ENCODE data around the gene TMIE.

Gene TMIE

DNA sequence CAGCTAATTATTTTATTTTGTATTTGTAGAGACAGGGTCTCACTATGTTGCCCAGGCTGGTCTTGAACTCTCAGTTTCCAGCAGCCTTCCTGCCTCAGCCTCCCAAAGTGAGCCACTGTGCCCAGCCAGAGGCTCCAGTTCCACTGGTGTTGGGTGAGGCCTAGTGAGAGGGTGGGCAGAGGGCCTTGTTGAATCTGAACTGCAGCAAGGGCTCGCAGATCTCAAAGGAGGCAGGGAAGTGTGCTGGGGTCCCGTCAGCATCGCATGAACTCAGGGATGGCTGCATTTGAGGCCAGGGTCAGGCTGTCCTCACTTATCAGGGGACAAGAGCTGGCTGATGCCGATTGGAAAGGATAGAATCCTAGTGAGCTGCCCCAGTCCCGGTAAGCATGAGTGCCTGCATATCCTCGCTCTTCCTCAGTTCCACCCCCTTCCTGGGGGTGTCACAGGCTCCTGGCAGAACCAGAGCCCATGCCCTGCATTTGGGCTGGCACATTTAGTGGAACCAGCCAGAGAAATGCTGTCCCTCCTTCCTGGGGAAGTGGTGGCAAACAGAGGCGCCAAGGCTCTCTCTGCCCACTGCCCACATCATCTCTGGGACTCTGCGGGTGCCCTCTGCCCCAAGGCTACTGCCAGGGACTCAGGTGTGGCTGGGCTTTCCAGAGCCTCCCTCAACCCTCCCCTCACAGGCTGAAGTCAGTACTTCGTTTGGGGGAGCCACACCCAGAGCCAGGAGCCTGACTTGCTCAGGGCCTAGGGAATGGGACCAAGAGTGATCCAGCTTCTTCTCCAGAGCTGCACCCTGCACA lies 31.8 kb upstream of the TMIE start:
- no peak for DNase-seq (ENCODE audit: low read depth)
- TF ChIP-seq, protein P1, sequence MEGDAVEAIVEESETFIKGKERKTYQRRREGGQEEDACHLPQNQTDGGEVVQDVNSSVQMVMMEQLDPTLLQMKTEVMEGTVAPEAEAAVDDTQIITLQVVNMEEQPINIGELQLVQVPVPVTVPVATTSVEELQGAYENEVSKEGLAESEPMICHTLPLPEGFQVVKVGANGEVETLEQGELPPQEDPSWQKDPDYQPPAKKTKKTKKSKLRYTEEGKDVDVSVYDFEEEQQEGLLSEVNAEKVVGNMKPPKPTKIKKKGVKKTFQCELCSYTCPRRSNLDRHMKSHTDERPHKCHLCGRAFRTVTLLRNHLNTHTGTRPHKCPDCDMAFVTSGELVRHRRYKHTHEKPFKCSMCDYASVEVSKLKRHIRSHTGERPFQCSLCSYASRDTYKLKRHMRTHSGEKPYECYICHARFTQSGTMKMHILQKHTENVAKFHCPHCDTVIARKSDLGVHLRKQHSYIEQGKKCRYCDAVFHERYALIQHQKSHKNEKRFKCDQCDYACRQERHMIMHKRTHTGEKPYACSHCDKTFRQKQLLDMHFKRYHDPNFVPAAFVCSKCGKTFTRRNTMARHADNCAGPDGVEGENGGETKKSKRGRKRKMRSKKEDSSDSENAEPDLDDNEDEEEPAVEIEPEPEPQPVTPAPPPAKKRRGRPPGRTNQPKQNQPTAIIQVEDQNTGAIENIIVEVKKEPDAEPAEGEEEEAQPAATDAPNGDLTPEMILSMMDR (IDR thresholded peaks at IDR 0.05; ENCODE audit: control insufficient read depth, insufficient read depth, low read depth, low read length, missing control alignments), result no peak
- no peak overlapping the region for H3K4me3 ChIP-seq (ENCODE audit: control insufficient read depth, low read depth, low read length)

DNA sequence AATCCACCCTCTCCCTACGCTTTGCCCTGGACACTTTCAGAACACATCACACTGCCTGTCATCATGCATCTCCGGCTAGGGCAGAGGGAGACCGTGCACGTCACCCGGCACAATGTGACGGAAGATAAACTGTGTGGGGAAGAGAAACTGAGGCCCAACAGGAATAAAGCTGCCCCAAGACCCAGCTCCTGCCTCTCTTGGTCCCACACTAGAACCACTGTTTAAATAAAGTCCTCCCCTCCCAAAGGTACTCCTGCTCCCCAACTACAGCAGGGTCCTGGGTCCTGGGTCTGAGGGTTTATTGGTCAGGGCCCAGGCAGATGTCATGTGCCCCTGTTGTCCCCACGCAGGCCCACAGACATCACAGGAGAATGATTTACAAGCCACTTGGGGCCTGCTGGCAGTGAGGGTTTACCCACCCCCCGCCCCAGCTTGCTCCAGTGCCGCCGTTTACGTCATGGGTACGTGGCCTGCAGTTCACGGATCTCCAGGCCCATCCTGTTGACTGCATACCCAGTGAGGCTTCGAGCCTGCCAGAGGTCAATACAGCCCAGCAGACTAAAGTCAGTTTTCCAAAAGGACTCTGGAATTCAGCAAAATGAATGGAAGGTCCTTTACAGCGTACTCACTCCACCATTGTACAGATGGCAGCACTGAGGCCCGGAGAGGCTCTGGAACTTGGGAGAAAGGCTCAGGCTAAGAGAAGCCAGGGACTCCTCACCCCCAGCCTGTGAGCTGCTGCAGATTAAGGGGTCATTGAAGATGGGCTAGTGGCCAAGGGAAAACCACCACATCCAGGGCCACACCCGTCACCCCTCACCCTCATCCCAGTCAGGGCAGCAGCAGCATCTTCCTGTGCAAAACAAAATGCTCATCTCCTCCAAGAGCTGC lies 30.9 kb upstream of the TMIE start:
- TF ChIP-seq, protein P1 (IDR thresholded peaks at IDR 0.05; ENCODE audit: control insufficient read depth, insufficient read depth, low read depth, low read length, missing control alignments), result no peak
- DNase-seq (ENCODE audit: low read depth), result no peak
- H3K4me3 ChIP-seq (ENCODE audit: control insufficient read depth, low read depth, low read length), result no peak overlapping the region

DNA sequence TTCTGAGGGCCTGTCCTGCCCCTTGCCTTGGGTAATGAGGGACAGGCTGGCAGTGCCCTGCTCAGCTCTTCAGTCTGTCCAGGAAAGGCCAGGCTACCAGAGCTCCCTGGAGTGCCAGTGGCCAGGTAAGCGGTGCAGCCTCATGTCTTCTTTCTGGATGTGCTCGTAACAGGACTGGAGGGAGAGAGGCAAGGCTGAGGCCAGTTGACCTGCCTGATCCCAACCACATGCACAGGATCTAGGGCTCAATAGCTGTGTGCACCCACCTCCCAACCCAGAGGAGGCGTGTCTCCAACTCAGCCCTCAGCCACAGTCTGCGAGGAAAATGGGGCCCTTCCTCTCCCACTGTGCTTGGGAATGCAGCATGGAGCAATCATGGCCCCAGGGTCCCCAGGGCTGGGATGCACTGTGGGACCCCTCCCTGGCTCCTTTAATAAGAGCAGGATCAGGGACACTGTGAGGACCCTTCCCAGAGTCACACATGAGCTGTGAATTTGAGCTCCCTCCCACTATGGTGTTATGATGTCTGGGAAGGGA lies 30.2 kb upstream of the TMIE start:
- H3K4me3 ChIP-seq (ENCODE audit: control insufficient read depth, low read depth, low read length), result no peak overlapping the region

DNA sequence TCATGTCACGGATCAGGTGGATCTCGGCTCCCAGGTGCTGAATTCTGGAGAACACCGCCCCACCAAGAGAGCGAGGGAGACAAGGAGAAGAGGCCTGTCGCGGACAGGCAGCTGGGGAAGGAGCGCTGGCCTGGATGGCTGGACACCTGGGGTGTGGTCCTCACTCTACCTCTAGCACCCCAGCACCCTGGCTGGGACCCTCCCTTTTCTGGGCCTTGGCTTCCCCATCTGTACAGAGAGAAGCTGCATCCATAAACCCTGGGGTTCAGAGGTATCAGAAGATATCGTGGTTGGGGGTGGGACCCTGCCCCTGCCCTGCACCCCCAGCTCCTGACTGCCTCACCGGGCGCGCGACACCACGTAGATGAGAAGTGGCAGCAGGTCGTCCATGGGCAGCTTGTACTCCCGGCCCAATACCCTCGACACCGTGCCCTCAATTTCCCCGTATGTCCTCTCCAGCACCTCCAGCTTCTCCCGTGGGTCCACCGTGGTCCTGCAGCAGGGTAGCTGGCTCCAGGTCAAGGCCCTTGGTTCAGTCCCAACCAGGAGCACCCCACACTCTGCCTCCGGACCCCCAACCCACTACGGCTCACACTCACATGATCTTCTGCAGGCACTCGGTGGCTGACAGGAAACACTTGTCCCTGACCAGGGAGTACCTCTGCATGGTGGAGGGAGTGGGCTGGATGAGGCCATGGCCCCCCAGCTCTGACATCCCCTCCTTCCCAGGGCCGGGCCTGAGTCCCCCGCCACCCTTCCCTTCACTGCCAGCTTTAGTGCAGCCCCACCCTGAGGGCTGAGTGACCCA lies 29.4 kb upstream of the TMIE start:
- DNase-seq (ENCODE audit: low read depth), result no peak
- TF ChIP-seq, protein P1 (IDR thresholded peaks at IDR 0.05; ENCODE audit: control insufficient read depth, insufficient read depth, low read depth, low read length, missing control alignments), result no peak
- no peak overlapping the region for H3K4me3 ChIP-seq (ENCODE audit: control insufficient read depth, low read depth, low read length)

More for the DNA sequence above, 30.2 kb upstream of the TMIE start:
- no peak for DNase-seq (ENCODE audit: low read depth)
- TF ChIP-seq, protein P1 (IDR thresholded peaks at IDR 0.05; ENCODE audit: control insufficient read depth, insufficient read depth, low read depth, low read length, missing control alignments), result no peak

DNA sequence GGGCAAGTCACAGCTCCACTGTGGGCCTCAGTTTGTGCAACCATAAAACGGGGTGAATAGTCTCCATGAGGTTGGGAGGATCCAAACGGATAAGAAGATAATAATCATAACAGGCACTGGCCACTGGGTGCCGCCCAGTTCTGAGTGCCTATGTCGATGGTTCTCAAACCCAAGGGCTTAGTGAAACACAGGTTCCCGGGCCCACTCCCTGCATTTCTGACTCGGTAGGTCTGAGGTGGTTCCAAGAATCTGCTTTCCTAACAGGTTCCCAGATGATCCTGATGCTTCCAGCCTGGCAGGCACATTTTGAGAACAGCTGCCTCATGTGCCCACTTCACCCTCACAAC lies 28.9 kb upstream of the TMIE start:
- TF ChIP-seq, protein P1 (IDR thresholded peaks at IDR 0.05; ENCODE audit: control insufficient read depth, insufficient read depth, low read depth, low read length, missing control alignments), result no peak
- H3K4me3 ChIP-seq (ENCODE audit: control insufficient read depth, low read depth, low read length), result no peak overlapping the region
- DNase-seq (ENCODE audit: low read depth), result no peak
